ENCODE data around the gene GPLD1.
A peak's percentile ranks its signal among the peaks of the same experiment; 100 is the strongest.
"Not testable (repeated sequence)": the region's sequence is repeated elsewhere in the genome, so short reads cannot be mapped to it uniquely, and the experiment has no call there.

Gene GPLD1, protein sequence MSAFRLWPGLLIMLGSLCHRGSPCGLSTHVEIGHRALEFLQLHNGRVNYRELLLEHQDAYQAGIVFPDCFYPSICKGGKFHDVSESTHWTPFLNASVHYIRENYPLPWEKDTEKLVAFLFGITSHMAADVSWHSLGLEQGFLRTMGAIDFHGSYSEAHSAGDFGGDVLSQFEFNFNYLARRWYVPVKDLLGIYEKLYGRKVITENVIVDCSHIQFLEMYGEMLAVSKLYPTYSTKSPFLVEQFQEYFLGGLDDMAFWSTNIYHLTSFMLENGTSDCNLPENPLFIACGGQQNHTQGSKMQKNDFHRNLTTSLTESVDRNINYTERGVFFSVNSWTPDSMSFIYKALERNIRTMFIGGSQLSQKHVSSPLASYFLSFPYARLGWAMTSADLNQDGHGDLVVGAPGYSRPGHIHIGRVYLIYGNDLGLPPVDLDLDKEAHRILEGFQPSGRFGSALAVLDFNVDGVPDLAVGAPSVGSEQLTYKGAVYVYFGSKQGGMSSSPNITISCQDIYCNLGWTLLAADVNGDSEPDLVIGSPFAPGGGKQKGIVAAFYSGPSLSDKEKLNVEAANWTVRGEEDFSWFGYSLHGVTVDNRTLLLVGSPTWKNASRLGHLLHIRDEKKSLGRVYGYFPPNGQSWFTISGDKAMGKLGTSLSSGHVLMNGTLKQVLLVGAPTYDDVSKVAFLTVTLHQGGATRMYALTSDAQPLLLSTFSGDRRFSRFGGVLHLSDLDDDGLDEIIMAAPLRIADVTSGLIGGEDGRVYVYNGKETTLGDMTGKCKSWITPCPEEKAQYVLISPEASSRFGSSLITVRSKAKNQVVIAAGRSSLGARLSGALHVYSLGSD

DNA sequence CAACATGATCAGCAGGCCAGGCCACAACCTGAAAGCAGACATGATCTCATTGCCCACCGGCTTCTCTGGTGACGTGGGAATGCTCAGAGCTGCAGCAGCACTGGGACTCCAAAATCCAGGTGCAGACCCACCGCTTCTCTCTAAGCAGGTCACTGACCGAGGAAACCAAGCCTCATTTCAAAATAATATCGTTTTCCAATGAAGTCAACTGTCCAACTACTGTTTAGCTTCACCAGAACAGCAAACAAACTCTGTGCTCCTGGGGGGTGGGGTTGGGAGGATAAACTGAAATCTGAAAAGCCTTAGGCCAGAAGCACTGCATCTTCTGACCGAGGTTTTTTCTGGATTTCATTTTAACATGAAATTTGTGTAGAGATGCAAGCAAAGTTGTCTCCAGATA lies at the start of gene GPLD1:
Gene GPLD1 (minus strand): TSS at position 109 of the 400 bp plus-strand sequence. CDS start 67 bp downstream, at position 42.
- DNase-seq (ENCODE audit: low spot score) = no peak

DNA sequence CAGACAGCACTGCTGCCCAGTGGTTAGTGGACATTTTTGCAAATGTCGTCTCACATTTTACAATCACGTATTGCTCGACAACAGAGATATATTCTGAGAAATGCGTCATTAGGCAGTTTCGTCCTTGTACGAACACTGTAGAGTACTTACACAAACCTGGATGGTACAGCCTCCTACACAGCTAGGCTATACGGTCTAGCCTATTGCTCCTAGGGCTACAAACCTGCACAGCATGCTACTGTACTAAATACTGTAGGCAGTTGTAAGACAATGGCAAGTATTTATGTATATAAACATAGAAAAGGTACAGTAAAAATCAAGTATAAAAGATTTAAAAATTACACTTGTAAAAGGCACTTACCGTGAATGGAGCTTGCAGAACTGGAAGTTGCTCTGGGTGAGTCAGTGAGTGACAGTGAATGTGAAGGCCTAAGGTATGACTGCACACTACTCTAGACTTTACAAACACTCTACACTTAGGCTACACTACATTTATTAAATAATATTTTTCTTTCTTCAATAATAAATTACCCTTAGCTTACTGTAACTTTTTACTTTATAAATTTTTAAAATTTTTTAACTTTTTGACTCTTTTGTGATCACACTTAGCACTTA lies 48.5 kb upstream of the GPLD1 start:
- DNase-seq (ENCODE audit: low spot score) = no peak

DNA sequence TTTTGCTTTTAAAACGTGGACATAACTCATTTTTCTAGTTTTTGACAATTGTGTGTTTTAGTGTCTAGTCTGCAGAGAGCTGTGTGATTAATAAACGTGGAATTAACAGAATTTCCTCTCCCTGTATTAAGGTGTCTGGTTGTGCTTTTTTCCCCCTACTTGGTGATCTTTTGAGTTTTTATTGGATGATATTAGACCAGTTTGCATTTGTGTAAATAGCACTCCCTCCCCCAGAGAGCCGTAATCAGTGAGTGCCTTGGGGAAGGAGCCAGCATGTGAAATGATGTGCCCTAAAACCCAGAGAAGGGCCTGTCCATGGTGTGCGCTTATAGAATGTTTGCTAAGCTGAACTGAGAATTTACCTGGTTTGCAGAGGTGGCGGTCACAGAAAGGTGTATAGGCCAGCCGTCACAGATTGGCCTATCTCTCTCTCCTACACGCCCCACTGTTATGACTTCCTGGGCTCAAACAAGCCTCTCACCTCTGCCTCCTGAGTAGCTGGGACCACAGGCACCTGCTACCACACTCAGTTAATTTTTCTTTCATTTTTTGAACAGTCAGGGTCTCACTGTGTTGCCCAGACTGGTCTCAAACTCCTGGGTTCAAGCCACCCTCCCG lies 47.8 kb upstream of the GPLD1 start:
- DNase-seq (ENCODE audit: low spot score) = no peak

DNA sequence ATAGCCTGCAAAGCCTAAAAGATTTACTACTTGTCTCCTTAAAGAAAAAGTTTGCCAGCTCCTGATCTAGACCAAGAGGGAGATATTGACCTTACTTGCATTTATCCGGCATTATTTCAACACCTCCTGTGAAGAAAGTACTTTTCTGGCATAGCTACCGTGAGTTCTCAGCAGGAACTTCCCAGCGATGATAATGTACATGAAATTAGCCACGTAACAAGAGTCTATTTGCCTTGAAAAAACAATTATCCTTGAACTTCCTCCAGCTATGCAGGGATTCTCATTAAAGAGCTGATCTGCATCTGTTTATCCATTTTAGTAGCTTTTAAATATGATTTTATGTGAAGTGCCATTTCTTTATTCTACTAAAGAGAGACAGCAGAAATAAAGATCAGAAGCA lies 47.1 kb upstream of the GPLD1 start:
- no peak for DNase-seq (ENCODE audit: low spot score)

DNA sequence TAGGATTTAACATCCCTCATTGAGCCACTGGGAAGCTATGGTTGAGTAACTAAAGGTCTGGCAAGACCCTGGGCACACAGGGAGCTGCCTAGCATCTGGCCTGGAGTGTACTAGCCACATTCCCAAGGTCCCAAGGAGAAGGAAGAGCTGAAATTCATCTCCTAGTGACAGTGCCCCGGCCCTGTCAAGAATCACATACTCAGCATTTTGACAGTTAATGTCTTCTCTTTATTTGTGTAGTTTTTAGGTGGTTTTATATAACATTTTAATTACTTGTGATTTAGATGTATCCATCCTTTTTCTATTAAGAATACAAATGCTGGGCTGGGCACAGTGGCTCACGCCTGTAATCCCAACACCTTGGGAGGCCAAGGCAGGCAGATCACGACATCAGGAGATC lies 45.8 kb upstream of the GPLD1 start:
- no peak for DNase-seq (ENCODE audit: low spot score)

DNA sequence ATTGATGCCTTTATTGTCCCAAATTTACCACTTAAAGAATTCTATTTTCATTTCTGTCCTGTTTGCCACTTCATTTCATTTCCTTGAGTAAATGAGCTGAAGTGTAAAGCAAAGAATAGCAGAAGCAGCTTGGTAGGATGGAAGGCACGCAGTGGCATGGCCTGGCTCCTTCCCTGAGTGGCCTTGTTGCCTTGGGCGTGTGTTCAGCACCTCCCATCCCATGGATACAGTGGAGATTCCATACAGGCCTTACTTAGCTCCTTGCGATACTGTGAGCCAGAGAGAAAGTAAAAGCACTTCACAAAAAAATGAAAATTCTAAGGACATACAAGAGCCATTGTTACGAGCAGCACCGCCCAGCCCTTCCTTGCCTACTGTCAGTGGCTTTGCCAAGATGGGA lies 45.0 kb upstream of the GPLD1 start:
- no peak for DNase-seq (ENCODE audit: low spot score)

DNA sequence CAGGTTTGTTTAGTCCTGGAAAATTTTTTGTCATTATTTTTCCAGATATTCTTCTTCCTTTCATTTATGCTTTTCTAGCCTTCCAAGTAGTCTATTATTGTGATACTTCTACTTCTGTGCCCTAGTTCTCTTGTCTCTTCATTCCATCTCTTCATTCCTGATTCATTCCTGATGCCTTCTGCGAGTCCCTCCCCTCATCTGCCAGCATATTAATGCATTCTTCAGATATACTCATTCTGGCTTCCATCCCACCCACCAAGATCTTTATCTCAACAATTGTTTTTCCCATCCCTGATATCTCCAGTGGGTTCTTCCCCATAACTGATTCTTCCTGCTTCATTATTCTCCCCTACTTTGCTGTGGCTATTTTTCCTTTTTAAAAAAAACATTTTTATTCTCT lies 40.6 kb upstream of the GPLD1 start:
- DNase-seq (ENCODE audit: low spot score) = no peak

DNA sequence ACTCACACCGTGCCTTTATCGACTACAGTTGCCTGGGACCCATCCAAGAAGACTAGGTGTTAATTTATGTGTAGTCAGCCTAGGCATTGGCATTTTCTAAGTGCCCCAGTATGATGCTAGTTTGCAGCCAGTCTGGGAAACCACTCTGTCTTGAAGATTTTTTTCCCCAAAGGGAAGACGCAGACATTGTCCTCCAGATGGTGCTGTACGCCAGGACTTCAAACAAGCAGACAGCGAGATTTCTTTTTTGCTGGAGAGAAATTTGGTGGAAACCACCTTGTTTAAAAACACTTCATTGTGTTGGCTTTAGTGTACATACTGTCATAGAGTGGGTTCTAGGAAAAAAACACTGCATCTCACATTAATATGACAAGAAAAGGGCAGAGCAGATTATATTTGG lies 35.4 kb upstream of the GPLD1 start:
- peak; percentile 35 for DNase-seq (ENCODE audit: low spot score)

DNA sequence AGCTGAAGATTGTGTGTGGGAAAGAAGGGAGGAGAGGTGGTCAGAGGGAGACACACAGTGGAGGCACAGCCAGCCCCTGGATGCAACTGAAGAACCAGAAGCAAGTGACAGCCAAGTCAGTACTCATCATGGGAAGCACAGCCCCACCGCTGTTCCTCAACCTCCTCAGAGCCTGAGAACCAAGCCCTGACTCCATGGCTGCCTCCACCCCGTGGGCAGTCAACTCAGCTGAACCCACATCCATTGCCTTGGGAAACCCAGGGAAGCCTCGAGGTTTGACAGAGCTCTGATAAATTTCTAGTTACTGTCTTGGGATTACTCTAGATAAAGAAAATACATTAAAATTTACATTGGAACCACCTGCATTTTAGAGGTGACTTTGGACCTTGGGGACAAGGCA lies 35.0 kb upstream of the GPLD1 start:
- no peak for DNase-seq (ENCODE audit: low spot score)

DNA sequence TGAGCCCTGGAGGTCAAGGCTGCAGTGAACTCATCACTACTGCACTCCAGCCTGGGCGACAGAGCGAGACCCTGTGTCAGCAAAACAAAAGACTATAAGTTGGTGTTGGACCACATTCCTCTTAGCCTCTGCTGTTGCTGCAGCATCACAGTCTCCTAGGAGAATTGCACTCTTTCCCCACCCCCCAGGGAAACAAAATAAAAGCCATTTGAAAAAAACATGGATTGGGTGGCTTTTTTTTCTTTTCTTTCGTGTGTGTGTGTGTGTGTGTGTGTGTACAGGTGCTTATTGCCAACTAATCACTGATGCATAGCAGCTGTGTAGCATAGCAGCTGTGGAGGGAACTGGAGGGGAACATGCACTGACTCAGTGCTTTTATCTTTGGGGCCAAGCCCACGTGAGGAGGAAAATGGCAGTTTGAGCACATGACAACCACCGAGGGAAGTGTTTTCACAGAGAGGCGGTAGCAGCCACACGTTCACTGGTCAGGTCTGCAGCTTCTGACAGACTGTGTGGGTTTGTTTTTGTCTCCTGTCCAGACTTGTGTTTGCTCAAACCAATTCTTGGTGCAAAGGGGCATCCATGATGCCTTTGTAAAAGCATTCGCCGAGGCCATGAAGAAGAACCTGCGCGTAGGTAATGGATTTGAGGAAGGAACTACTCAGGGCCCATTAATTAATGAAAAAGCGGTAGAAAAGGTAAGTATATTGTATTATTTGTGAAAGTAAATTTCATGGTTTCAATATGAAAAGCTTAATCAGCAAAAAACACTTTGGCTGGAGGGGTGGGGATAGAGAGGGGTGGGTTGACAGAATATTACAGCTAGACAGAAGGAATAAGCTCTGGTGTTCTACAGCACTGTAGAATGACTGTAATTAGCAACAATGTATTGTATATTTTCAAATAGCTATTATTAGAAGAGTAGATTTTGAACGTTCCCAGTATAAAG lies 33.1 kb upstream of the GPLD1 start:
- no peak for DNase-seq (ENCODE audit: low spot score)

DNA sequence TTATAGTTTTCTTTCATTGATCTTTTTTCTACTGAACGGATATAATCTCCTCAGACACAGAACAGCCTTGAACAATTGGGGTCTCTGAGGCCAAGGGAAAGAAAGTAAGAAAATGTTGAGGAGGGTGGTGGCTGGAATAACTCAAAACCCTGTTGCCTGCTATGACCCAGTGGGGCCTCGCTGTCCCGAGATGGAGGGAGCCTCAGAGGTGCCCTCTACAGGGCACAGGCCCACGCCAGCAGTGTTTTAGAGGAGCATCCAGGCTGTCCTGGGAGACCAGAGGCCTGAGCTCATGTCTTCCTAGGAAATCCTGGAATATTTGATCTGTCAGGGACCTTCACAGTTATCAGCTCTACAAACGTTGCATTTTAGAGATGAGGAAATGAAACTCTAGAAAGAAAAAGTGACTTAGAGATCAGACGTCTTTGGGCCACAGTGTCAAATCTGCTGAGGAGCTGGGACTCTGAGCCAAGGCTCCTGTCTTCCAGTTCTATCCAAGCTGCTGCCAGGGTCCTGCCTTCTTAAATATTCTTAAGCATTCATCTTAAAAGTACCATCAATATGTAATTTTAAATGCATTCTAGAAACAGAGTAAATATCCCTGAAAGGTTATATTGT lies 31.7 kb upstream of the GPLD1 start:
- DNase-seq (ENCODE audit: low spot score) = no peak

DNA sequence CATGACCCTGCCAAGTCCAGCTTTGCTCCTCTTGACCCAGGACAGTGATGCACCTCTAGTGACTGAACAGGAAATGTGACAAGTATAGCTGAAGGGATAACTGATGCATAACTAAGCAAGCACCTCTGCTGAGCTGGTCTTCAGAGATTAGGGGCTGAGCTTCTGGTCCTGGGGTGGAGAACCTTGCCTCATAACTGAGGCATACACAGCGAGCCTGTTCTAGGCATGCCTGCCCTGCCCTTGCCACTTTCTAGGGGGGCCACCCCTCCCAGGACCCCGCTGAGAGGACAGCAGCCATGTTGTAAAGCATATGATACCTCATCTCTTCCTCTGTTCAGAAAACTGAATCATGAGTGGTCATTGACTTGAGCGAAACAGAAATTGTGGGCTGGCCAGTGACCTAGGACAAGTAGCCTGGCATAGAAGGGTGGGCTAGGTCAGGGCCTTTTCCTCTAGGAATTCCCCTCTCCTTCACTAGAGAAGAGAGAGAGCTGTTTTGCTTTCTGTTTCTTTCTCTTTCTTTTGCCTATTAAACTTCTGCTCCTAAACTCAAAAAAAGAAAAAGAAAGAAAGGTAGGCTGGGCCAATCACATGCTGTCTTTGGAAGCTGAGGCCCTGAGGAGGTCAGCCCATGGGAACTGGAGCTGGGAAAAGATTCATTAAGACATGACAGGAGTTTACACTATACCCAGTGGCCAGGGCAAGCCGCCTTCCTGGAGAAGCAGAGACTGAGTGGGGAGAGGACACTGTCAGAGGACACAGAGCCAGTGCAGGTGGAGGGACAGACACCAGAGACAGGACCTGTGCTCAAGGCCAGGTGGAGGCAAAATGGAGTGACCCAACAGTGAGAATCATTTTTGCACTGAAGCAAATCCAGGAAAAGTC lies 28.5 kb upstream of the GPLD1 start:
- DNase-seq (ENCODE audit: low spot score) = no peak

DNA sequence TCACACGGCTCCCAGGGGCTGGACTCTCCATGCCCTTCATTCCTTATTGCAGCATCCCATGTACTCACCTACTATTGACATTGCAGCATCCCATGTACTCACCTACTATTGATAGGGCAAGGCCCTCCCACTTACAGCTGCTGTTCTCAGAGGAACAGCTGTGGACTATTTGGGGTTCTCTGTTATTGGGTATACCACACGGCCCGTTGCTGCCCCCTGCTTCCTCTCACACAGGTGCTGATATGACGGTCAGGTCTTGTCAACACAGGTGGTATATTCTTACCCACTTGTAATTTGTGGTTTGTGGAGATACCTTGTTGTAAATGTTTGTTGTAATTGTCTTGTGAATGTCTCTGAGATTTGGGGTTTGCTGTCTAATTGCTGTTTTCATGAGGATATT lies 24.2 kb upstream of the GPLD1 start:
- DNase-seq (ENCODE audit: low spot score) = no peak

DNA sequence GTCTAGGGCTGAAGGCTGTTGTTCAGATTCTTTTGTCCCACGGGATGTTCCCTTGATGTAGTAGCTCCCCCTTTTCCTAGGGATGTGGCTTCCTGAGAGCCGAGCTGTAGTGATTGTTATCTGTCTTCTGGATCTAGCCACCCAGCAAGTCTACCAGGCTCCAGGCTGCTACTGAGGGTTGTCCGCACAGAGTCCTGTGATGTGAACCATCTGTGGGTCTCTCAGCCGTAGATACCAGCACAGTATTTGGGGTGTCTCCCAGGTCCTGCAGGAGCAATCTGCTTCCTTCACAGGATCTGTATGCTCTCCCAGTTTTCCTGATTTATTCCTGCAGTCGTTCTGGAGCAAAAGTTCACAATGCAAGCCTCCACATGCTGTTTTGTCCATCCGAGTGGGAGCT lies 22.6 kb upstream of the GPLD1 start:
- DNase-seq (ENCODE audit: low spot score) = not testable (repeated sequence)

DNA sequence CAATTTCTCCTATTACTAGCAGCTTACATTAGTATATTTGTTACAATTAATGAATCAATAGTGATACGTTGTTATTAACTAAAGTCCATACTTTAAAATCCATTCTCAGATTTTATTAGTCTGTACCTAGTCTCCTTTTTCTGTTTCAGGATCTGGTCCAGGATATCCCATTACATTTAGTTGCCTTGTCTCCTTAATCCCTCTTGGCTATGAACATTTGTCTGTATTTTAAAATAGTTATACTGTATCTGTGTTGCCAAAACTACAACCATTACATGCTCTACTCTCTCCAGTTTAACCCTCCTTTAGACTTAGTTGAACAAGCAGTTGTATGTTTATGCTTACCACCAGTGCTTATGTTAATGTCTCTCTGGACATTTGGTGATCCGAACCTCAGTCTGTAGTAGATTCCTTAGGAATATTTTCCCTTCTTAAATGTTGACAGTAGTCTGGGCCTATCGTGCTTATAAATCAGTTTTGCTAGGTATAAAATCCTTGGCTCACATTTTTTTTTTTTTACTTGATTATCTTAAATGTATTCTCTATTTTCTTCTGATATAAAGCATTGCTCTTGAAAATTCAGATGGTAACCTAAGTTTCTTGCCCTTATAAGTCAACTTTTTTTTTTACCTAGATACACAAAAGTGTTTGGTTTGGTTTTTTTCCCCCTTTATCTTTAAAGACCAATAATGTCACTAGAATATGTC lies 17.6 kb upstream of the GPLD1 start:
- no peak for DNase-seq (ENCODE audit: low spot score)

DNA sequence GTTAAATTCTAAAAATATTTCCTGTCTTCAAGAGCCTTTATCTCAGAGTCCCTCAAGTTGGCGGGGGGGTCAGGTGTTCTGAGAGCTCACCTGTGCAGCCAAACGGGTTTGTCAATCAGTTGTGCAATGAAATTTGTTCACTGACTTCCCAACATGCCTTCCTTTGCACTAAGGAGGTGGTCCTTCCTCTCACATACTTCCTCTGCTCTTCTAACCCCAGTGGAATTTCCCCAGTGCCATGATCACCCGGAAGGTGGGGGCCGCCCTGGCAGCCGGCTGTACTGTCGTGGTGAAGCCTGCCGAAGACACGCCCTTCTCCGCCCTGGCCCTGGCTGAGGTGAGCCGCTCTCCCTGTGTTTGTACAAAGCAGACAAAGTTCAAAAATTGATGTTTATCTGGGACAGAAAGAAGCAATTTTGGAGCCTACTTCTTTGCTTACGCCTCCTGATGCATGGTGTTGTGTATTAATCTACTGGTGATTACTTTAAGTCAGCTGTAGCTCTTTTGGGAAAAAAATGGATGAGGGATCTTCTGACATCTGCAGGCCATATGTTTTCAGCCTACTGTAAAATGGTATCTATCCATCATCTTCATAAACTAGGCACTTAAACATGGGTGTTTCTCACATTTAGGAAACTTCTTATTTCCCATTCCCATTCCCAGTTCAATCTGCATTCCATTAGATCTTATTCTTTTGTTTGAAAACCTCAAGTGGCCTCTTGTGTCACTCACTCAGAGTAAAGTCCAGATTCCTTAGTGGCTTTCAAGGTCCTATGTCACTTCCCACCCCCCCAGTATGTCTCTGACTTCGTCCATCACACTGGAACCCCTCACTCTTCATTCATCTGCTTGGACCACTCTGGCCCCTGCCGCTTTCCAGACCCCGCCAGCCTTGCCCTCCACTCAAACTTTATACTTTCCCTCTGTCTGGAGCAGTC lies 15.5 kb upstream of the GPLD1 start:
- no peak for DNase-seq (ENCODE audit: low spot score)

DNA sequence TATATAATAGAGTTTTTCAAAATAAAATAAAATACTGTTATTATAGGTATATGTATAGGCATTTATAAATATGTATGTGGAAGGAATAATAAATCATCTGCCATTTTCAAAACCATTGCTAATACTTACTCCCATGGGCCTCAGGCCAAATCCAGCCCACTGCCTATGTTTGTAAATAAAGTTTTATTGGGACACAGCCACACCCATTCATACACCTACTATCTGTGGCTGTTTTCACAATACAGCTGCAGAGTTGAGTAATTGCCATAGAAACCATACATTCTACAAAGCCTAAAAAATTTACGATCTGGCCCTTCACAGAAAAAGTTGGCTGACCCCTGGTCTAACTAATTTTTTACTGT lies 14.9 kb upstream of the GPLD1 start:
- DNase-seq (ENCODE audit: low spot score) = no peak

DNA sequence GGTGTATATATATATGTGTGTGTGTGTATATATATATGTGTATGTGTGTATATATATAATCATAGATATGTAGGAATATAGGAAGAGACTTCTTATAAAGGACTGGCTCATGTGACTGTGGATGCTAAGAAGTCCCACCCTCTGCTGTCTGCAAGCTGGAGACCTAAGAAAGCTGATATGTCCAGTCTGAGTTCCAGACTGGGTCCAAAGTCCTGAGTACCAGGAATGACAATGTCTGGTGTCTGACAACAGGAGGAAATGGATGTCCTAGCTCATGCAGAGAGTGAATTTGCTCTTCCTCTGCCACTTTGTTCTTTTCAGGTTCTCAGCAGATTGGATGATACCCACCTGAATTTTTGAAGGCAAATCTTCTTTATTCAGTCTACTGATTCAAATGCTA lies 12.5 kb upstream of the GPLD1 start:
- DNase-seq (ENCODE audit: low spot score) = no peak
